H1 (cell line): ENCODE data around the gene HMCN1. TPM values are rescaled to one million over a fixed set of nuclear protein-coding genes. Genes with fewer than 3 reads are reported as not detected.

Experiments
- CHD7 ChIP-seq: fragments of 300-600 bp; sonication (generic); IDR thresholded peaks from 2 replicates; pipeline ENCODE4 v1.7.1; 2012; ENCODE audit warnings: low read length, moderate library complexity, mild to moderate bottlenecking, inconsistent platforms; ENCODE audit not compliant: insufficient replicate concordance
- TAF1 ChIP-seq: IDR thresholded peaks from 2 replicates; pipeline ENCODE4 v1.6.1; 2011; ENCODE audit warnings: mild to moderate bottlenecking, low read depth, low read length
- TEAD4 ChIP-seq: IDR thresholded peaks from 2 replicates; pipeline ENCODE4 v1.6.1; 2012; ENCODE audit warnings: low read depth, low read length, inconsistent platforms, mixed read lengths
- polyA plus RNA-seq, 7 experiments: library from polyadenylated mRNA; depleted of rRNA in 3 of 7; stranded (reverse) in 5 of 7; unstranded in 2 of 7; fragments of >200 nt in 5 of 7; fragments of 200-250 nt in 2 of 7; gene quantifications; 1 replicate in 5 of 7; 2 replicates in 1 of 7; 4 replicates in 1 of 7; pipeline versions ENCODE4 v1.2.1 to v1.2.3, GENCODE V29; 2011 to 2013; ENCODE audit warnings: missing spikeins in 2 of 7, mixed read lengths in 2 of 7
- total RNA-seq: library from RNA; stranded (reverse); fragmentation: NEBNext Ultra II Directional; extraction: Animal tissue kit (Norgen Biotek cat#: 25700); gene quantifications from 2 replicates; pipeline ENCODE4 v1.2.1, GENCODE V29; 2021

The HMCN1 gene
- total and polyA plus RNA-seq, 2 of the 8 experiments (the other 6 are each of a cell fraction or from before 2014, with no cell fraction given): 13.8 to 14.6 TPM

- no peak for TF ChIP-seq CHD7
- TF ChIP-seq TEAD4: no peak
- TF ChIP-seq TAF1: no peak
- TF ChIP-seq, all 59 proteins: peak for 0
Measured at GRCh38 chr1:185768371-185768770, 34.2 kb downstream of the HMCN1 start (continued).
